DOHH2 (cell line): ENCODE results near the gene FAM83F.

Experiments used
- EZH2phosphoT487 ChIP-seq: fragments of 200-600 bp; sonication (generic); IDR thresholded peaks from 2 replicates; pipeline ENCODE4 v1.6.1; 2017; ENCODE audit warnings: borderline replicate concordance, mild to moderate bottlenecking, antibody characterized with exemption, low read length, moderate library complexity, mixed read lengths
- TF ChIP-seq, protein P1 (sequence below): fragments of 200-600 bp; sonication (generic); IDR thresholded peaks from one replicate; pipeline ENCODE4 v1.5.1; 2014; ENCODE audit warnings: antibody characterized with exemption, mild to moderate bottlenecking, low read depth, low read length; ENCODE audit not compliant: poor library complexity, severe bottlenecking

DNA sequence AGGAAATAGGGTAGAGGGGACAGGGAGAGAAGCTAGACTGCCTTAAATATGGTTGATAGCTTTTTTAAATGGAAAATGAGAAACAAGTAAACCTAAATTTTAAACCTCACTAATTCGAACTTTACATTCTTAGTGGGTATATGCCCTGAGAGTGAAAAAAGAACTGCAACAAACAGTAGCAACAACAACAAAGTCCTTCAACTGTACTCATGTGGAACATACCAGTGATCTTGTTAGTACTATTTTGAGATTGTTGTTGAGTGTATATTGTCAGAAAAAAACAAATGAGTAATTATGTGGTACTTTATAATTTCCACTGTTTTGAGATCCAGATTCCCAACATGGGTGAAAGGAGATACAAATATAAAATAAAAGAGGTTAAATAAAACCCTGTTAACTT, 94.1 kb downstream of the FAM83F start:
- TF ChIP-seq, protein P1, sequence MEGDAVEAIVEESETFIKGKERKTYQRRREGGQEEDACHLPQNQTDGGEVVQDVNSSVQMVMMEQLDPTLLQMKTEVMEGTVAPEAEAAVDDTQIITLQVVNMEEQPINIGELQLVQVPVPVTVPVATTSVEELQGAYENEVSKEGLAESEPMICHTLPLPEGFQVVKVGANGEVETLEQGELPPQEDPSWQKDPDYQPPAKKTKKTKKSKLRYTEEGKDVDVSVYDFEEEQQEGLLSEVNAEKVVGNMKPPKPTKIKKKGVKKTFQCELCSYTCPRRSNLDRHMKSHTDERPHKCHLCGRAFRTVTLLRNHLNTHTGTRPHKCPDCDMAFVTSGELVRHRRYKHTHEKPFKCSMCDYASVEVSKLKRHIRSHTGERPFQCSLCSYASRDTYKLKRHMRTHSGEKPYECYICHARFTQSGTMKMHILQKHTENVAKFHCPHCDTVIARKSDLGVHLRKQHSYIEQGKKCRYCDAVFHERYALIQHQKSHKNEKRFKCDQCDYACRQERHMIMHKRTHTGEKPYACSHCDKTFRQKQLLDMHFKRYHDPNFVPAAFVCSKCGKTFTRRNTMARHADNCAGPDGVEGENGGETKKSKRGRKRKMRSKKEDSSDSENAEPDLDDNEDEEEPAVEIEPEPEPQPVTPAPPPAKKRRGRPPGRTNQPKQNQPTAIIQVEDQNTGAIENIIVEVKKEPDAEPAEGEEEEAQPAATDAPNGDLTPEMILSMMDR: no peak
- no peak for TF ChIP-seq EZH2phosphoT487
